Coronary artery (tissue), 2 donors: ENCODE data around the gene EARS2.

Source experiments
- DNase-seq: peaks from one replicate; pipeline ENCODE4 v3.0.0-alpha.2; 2017; ENCODE audit warnings: low spot score
- H3K27ac ChIP-seq, 2 donors: fragments of 200-600 bp; sonication (generic); one replicate each; pipeline ENCODE4 v1.5.1; 2016 to 2019
- H3K4me3 ChIP-seq: fragments of 200-600 bp; sonication (generic); 2 replicates; pipeline ENCODE4 v1.5.1; 2016; ENCODE audit warnings: mild to moderate bottlenecking, moderate library complexity
- TF ChIP-seq, protein P1 (sequence below): fragments of 200-600 bp; sonication (generic); IDR thresholded peaks from one replicate; pipeline ENCODE4 v1.5.1; 2019; ENCODE audit warnings: antibody characterized with exemption

EARS2 gene

DNA sequence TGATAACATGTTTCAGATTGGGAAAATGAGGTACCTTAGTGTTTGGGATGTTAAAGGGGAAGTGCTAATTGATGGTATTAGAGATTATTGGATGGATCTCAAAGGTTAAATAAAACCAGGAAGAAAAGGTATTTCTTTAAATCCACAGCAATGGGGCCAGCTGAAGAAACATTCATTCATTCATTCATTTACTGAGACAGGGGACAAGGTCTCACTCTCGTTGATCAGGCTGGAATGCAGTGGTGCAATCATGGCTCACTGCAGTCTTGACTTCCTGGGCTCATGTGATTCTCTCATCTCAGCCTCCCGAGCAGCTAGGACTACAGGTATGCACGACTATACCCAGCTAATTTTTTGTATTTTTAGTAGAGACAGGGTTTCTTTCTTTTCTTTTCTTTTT is 19.8 kb downstream of the EARS2 start:
- Histone ChIP-seq H3K27ac (no peak overlapping the region), H3K4me3 (no peak overlapping the region)
- TF ChIP-seq, protein P1, sequence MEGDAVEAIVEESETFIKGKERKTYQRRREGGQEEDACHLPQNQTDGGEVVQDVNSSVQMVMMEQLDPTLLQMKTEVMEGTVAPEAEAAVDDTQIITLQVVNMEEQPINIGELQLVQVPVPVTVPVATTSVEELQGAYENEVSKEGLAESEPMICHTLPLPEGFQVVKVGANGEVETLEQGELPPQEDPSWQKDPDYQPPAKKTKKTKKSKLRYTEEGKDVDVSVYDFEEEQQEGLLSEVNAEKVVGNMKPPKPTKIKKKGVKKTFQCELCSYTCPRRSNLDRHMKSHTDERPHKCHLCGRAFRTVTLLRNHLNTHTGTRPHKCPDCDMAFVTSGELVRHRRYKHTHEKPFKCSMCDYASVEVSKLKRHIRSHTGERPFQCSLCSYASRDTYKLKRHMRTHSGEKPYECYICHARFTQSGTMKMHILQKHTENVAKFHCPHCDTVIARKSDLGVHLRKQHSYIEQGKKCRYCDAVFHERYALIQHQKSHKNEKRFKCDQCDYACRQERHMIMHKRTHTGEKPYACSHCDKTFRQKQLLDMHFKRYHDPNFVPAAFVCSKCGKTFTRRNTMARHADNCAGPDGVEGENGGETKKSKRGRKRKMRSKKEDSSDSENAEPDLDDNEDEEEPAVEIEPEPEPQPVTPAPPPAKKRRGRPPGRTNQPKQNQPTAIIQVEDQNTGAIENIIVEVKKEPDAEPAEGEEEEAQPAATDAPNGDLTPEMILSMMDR = no peak
- no peak for DNase-seq

DNA sequence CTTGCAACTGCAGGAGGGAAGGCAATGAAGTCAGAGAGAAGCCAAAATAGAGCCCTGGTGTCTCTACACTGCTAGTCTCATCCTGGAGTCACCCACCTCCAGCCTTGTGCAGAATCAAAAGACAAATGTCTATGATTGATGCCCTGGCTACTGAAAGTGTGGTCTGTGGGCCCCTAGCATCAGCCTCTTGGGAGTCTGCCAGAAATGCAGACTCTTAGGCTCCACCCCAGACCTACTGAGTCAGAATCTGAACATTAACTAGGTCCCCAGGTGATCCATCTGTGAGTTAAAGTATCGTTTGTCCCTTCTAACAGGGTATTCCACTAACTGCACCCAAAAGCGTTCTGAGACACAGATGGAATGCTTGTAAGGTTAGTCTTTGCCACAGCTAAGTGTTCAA is 21.2 kb downstream of the EARS2 start:
- no peak for DNase-seq

GRCh38 chr16:23534868-23535860 is 22.0 kb downstream of the EARS2 start:
- no peak overlapping the region for H3K4me3 ChIP-seq
- no peak for DNase-seq
- TF ChIP-seq, protein P1 = no peak
- no peak overlapping the region for H3K27ac ChIP-seq

More for the DNA sequence above, 21.2 kb downstream of the EARS2 start:
- no peak overlapping the region for H3K4me3 ChIP-seq
- no peak overlapping the region for H3K27ac ChIP-seq
- TF ChIP-seq, protein P1 = no peak

GRCh38 chr16:23532448-23532847 is 24.7 kb downstream of the EARS2 start:
- DNase-seq = no peak
- TF ChIP-seq, protein P1 = no peak
- no peak overlapping the region for H3K4me3 ChIP-seq
- no peak overlapping the region for H3K27ac ChIP-seq

- Histone ChIP-seq H3K27ac (no peak overlapping the region), H3K4me3 (no peak overlapping the region)
- no peak for DNase-seq
- TF ChIP-seq, protein P1 = no peak
Observed at GRCh38 chr16:23530062-23530461, 27.1 kb downstream of the EARS2 start.

DNA sequence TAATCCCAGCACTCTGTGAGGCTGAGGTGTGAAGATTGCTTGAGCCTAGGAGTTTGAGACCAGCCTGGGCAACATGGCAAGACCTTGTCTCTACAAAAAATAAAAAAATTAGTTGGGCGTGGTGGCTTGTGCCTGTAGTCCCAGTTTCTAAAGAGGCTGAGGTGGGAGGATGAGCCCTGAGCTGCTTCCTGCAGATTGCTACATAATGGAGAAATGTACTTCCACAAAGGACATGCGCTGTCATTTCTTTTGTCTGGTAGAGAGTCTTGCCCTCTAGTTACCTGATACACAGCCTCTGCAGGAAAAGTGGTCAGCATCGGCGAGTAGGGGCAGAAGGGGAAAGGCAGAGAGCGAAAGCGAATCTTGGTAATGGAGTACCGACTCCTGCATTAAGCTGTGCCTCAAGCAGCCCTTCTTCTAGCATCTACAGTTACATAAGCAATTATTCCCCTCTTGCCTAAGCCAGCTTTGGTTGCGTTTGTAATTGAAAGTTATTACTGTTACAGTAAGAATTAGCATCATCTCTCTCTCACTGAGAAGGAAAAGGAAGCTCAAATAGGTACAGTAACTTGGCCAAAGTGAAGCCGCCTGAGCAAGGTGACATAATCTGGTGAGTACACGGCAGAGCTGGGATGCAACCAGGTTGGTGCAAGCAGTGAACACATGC is 28.4 kb downstream of the EARS2 start:
- Histone ChIP-seq H3K27ac (no peak overlapping the region), H3K4me3 (no peak overlapping the region)
- TF ChIP-seq, protein P1 = no peak
- DNase-seq = no peak
